ENCODE results near the gene SDCCAG8. TPM values are rescaled to one million over a fixed set of nuclear protein-coding genes. Genes with fewer than 3 reads are reported as not detected.

Gene SDCCAG8
- total RNA-seq, 3 donors from 2014 or later (not counting 1 experiment from before 2014, with no cell fraction given), result 17.8 to 28.3 (median 21.2) TPM

GRCh38 chr1:243249214-243249613, 6.6 kb upstream of the SDCCAG8 start:
- intact Hi-C loops (cut with micrococcal nuclease), result no loop called here
- Mint-ChIP-seq H3K27ac (no peak overlapping the region), H3K36me3 (no peaks in the 10 kb centered on the region), H3K4me1 (peaks cover 12 to 25% of the 10 kb centered on the region in 2 donors), H3K9me3 (no peaks in the 10 kb centered on the region), H3K4me3 (no peak overlapping the region), H3K27me3 (ENCODE audit: low read depth in 2 of 2) (no peaks in the 10 kb centered on the region)
- H3K27ac ChIP-seq (ENCODE audit: low read length), result no peak overlapping the region
- no peaks in the 10 kb centered on the region for H3K9me3 ChIP-seq (ENCODE audit: control insufficient read depth, insufficient read depth, low read length)
- DNase-seq (no peak), ATAC-seq (no peak)
- no peaks in the 10 kb centered on the region for H3K36me3 ChIP-seq (ENCODE audit: control insufficient read depth, insufficient read depth, low read length)
- no peak overlapping the region for H3K4me3 ChIP-seq (ENCODE audit: low read length)
- H3K27me3 ChIP-seq (ENCODE audit: control insufficient read depth, insufficient read depth, low read length), result no peaks in the 10 kb centered on the region
- no peak for TF ChIP-seq CTCF (IDR thresholded peaks at IDR 0.05)
- 100% methylated on average over 2 of the region's 3 CpGs for WGBS (ENCODE audit: insufficient coverage)
- H3K4me1 ChIP-seq (ENCODE audit: control insufficient read depth, insufficient read depth, low read length), result peaks cover 4% of the 10 kb centered on the region

- Mint-ChIP-seq H3K4me3 (no peak overlapping the region), H3K27me3 (ENCODE audit: low read depth in 2 of 2) (no peaks in the 10 kb centered on the region), H3K27ac (no peak overlapping the region), H3K9me3 (no peaks in the 10 kb centered on the region), H3K4me1 (peaks cover 18 to 30% of the 10 kb centered on the region in 2 donors), H3K36me3 (no peaks in the 10 kb centered on the region)
- no peak for TF ChIP-seq CTCF (IDR thresholded peaks at IDR 0.05)
- H3K4me3 ChIP-seq (ENCODE audit: low read length), result no peak overlapping the region
- H3K9me3 ChIP-seq (ENCODE audit: control insufficient read depth, insufficient read depth, low read length), result no peaks in the 10 kb centered on the region
- peaks cover 7% of the 10 kb centered on the region for H3K4me1 ChIP-seq (ENCODE audit: control insufficient read depth, insufficient read depth, low read length)
- ATAC-seq (no peak), DNase-seq (no peak)
- H3K27ac ChIP-seq (ENCODE audit: low read length), result no peak overlapping the region
- H3K27me3 ChIP-seq (ENCODE audit: control insufficient read depth, insufficient read depth, low read length), result no peaks in the 10 kb centered on the region
- intact Hi-C loops (cut with micrococcal nuclease), result loop anchor here (5.0 to 10.0 kb wide), 4 partner anchors 347 to 1735 kb away; partner anchors contain the start of genes AKT3, CHML, FH and OPN3
- no peaks in the 10 kb centered on the region for H3K36me3 ChIP-seq (ENCODE audit: control insufficient read depth, insufficient read depth, low read length)
- 100% methylated on average over 2 of the region's 3 CpGs for WGBS (ENCODE audit: insufficient coverage)
Observed at GRCh38 chr1:243250102-243250501, 5.7 kb upstream of the SDCCAG8 start.

GRCh38 chr1:243251539-243251938, 4.3 kb upstream of the SDCCAG8 start:
- no peaks in the 10 kb centered on the region for H3K27me3 Mint-ChIP-seq (ENCODE audit: low read depth in 2 of 2)
- Histone ChIP-seq H3K4me1 (ENCODE audit: control insufficient read depth, insufficient read depth, low read length) (peaks cover 16% of the 10 kb centered on the region), H3K36me3 (ENCODE audit: control insufficient read depth, insufficient read depth, low read length) (no peaks in the 10 kb centered on the region), H3K27ac (ENCODE audit: low read length) (no peak overlapping the region), H3K4me3 (ENCODE audit: low read length) (no peak overlapping the region), H3K27me3 (ENCODE audit: control insufficient read depth, insufficient read depth, low read length) (no peaks in the 10 kb centered on the region), H3K9me3 (ENCODE audit: control insufficient read depth, insufficient read depth, low read length) (no peaks in the 10 kb centered on the region)
- DNase-seq (no peak), ATAC-seq (no peak)
- no peak overlapping the region for H3K4me3 Mint-ChIP-seq
- no CpG with 5 or more reads among the region's 1 CpG for WGBS (ENCODE audit: insufficient coverage)
- TF ChIP-seq CTCF (IDR thresholded peaks at IDR 0.05), result no peak
- no peak overlapping the region for H3K27ac Mint-ChIP-seq
- no peaks in the 10 kb centered on the region for H3K36me3 Mint-ChIP-seq
- intact Hi-C loops (cut with micrococcal nuclease), result loop anchor here (5.0 to 10.0 kb wide), 4 partner anchors 346 to 1737 kb away; partner anchors contain the start of genes AKT3, CHML, FH and OPN3
- H3K9me3 Mint-ChIP-seq, result no peaks in the 10 kb centered on the region
- peaks cover 24 to 45% of the 10 kb centered on the region in 2 donors for H3K4me1 Mint-ChIP-seq

All from natural killer cell (primary cell).